ENCODE results near the gene UNC119B. TPM values are rescaled to one million over a fixed set of nuclear protein-coding genes. Genes with fewer than 3 reads are reported as not detected.

UNC119B gene
- total RNA-seq, 1 donor from 2014 or later: 14.0 TPM

DNA sequence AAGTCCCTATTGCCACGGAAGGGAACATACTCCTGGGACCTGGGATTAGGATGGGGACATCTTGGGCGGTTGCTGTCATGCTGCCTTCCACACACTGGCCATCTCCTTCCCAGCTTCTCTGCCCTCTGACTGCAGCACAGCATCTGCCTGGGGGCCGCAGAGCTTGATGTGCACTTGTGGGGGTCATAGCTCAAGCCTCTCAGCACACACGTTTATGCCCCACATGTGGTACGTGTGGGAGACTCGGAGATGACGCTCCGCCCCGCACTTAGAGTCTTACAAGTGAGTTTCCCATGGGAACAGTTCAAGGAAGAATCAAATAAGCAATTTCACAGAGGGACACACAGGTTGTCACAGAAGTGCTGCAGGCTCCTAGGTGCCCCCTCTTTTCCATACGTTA, 24.0 kb downstream of the UNC119B start:
- no peak for ATAC-seq
- intact Hi-C loops (cut with DNase I): no loop called here
- DNase-seq (ENCODE audit: missing footprints): no peak

GRCh38 chr12:120735181-120735580, 24.9 kb downstream of the UNC119B start:
- DNase-seq (ENCODE audit: missing footprints) (no peak), ATAC-seq (no peak)
- intact Hi-C loops (cut with DNase I): no loop called here

GRCh38 chr12:120736404-120737331, 26.4 kb downstream of the UNC119B start:
- ATAC-seq (no peak), DNase-seq (ENCODE audit: missing footprints) (no peak)
- intact Hi-C loops (cut with DNase I): no loop called here

GRCh38 chr12:120737557-120738251, 27.4 kb downstream of the UNC119B start:
- intact Hi-C loops (cut with DNase I): no loop called here
- ATAC-seq (no peak), DNase-seq (ENCODE audit: missing footprints) (no peak)

DNA sequence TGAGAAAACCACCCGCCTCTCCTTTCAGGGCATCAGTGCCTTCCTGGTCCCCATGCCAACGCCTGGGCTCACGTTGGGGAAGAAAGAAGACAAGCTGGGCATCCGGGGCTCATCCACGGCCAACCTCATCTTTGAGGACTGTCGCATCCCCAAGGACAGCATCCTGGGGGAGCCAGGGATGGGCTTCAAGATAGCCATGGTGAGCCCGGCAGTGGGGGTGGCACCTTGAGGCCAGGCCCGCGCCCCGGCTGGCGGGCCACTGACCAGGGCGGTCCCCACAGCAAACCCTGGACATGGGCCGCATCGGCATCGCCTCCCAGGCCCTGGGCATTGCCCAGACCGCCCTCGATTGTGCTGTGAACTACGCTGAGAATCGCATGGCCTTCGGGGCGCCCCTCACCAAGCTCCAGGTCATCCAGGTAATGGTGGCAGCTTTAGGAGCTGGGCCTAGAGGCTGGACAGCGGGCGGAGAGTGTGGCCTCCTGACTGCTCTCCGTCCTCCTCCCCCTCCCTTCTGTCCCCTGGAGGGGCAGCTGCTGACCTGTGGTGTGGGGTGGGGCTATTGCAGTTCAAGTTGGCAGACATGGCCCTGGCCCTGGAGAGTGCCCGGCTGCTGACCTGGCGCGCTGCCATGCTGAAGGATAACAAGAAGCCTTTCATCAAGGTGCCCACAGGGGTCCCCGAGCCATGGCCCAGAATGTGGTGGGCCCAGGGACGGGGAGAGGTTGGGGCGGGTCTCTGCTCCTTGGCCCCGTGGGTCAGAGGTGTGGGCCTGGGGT, 28.2 kb downstream of the UNC119B start:
- ATAC-seq (no peak), DNase-seq (ENCODE audit: missing footprints) (no peak)
- intact Hi-C loops (cut with DNase I): no loop called here

DNA sequence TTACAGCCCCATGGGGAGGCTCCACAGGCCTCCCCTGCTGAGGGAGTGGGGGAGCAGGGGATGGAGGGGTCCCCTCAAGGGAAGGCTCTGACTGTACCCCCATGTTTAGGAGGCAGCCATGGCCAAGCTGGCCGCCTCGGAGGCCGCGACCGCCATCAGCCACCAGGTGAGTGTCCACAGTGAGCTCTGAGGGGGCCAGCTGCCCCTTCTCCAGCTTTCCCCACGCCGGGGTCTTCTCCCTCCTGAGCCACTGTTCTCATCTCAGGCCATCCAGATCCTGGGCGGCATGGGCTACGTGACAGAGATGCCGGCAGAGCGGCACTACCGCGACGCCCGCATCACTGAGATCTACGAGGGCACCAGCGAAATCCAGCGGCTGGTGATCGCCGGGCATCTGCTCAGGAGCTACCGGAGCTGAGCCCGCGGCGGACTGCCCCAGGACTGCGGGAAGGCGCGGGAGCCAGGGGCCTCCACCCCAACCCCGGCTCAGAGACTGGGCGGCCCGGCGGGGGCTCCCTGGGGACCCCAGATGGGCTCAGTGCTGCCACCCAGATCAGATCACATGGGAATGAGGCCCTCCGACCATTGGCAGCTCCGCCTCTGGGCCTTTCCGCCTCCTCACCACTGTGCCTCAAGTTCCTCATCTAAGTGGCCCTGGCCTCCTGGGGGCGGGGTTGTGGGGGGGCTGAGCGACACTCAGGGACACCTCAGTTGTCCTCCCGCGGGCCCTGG, 28.9 kb downstream of the UNC119B start:
- DNase-seq (ENCODE audit: missing footprints): no peak
- intact Hi-C loops (cut with DNase I): no loop called here
- ATAC-seq: no peak

GRCh38 chr12:120739821-120740613, 29.8 kb downstream of the UNC119B start:
- intact Hi-C loops (cut with DNase I): no loop called here
- no peak for DNase-seq (ENCODE audit: missing footprints)
- no peak for ATAC-seq

- intact Hi-C loops (cut with DNase I): no loop called here
- DNase-seq (ENCODE audit: missing footprints): no peak
- ATAC-seq: no peak
These were observed 30.6 kb downstream of the UNC119B start for GRCh38 chr12:120740871-120741270.

- ATAC-seq: peak; percentile 56
- no peak for DNase-seq (ENCODE audit: missing footprints)
- intact Hi-C loops (cut with DNase I): no loop called here
These were observed 31.5 kb downstream of the UNC119B start for GRCh38 chr12:120741476-120742421.

DNA sequence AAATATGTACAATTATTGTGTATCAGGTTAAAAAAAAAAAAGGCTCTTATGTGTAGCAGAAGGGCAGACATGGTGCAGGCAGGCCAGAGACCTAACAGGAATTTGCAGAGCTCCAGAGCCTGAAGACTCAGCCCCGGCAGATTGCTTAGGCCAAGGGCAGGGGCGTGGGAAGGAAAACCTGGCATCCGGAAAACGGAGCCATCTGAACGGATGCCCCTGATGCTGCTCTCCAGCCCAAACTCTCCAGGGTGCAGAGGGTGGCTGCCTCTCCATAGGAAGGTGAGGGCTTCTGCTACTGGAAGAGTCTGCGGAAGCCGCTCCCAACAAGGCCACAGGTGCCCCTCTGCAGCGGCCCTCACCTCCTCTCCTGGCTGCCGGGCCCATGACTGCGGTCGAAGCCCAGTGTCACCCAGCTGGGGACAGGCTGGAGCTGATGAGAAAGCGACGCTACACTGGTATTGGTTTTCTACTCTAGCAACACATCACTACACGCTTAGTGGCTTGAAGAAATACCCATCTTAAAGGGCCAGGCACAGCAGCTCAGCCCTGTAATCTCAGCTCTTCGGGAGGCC, 34.8 kb downstream of the UNC119B start:
- intact Hi-C loops (cut with DNase I): no loop called here
- ATAC-seq (no peak), DNase-seq (ENCODE audit: missing footprints) (no peak)

DNA sequence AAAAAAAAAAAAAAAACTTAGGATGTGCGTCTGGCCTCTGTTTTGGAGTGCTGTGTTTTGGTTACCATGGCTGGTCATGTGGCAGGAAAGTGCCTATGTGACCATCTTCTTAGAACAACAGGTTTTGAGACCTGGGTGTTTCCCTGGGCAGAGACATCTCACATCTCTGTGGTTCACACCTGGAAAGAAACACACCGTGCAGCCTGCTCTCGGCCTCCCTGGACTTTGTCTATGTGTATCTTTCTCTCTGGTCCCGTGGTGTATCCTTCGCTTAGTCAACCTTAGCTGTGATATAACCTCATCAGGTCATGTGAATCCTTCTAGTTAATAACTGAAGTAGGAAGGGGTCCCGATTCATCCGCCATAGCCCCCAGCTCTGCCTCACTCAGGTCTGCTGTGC, 38.0 kb downstream of the UNC119B start:
- intact Hi-C loops (cut with DNase I): no loop called here
- ATAC-seq (peak; percentile 48), DNase-seq (ENCODE audit: missing footprints) (no peak)

DNA sequence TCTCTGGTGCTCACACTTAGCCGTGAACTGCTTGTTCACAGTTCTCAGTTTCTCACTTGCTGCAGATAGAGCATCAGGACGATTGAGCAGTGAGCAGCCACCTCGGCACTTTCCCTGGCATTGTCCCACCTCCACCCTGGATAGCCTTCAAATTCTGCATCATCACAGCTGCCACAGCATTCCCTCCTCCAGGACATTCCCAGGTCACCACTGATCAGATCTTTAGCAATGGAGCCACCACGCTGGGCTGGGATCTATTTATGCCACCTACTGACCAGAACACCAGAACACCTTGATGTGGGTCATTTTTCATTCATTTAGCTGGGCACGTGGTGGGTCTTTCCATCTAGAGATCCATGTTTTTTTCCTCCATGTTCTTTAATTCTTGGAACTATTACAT, 39.0 kb downstream of the UNC119B start:
- intact Hi-C loops (cut with DNase I): no loop called here
- ATAC-seq (no peak), DNase-seq (ENCODE audit: missing footprints) (no peak)

DNA sequence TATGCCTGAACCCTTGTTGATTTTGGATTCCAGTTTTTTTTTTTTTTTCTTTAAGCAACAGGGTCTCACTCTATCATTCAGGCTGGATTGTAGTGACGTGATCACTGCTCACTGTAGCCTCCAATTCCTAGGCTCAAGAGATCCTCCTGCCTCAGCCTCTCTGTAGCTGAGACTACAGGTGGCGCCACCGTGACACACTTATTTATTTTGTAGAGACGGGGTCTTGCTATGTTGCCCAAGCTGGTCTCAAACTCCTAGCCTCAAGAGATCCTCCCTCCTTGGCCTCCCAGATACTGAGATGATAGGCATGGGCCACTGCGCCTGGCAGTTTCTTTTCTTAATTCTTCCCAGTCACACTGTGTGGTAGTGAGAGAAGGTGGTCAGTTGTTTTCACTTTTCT, 40.5 kb downstream of the UNC119B start:
- intact Hi-C loops (cut with DNase I): loop anchor here (10.0 kb wide), 1 partner anchor 224 kb away; the partner anchor contains the start of gene HNF1A
- no peak for DNase-seq (ENCODE audit: missing footprints)
- ATAC-seq: no peak

DNA sequence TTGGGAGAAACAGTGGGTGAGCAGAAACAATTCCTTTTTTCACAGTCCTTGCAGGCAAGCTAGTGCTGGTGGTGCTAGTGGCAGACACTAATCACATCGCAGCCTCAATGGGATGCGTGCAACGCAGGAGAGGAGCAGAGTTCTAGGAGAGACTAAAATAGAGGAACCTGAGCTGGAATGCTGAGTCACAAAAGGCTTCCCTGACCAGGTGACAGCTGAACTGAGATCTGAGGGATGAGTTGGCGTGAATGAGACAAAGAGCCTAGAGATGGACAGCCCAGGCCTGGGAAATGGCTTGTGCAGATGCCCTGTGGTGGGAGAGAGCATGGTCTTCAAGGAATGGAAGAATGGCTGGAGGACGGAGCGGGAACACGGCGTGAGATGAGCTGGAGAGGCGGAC, 41.1 kb downstream of the UNC119B start:
- intact Hi-C loops (cut with DNase I): loop anchor here (10.0 kb wide), 1 partner anchor 223 kb away; the partner anchor contains the start of gene HNF1A
- DNase-seq (ENCODE audit: missing footprints) (no peak), ATAC-seq (no peak)

GRCh38 chr12:120754792-120755191, 44.5 kb downstream of the UNC119B start:
- intact Hi-C loops (cut with DNase I): loop anchor here (10.0 kb wide), 1 partner anchor 220 kb away; the partner anchor contains the start of gene HNF1A
- ATAC-seq: no peak
- DNase-seq (ENCODE audit: missing footprints): no peak

DNA sequence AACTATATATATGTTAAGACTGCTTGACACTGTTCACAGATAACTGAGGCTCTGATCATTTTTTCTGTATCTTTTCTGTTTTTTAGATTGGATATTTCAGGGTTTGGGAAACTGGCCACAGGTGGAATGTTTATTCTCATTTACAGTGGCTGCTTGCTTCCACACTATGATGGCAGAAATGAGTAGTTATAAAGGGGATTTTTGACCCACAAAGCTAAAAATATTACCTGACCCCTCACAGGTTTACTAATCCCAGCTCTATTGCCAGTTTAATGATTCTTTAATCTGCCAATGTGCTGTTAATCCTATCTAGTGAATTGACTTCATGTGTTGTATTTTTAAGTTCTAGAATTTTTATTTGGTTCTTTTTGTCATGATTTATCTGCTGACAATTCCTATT, 45.0 kb downstream of the UNC119B start:
- intact Hi-C loops (cut with DNase I): loop anchor here (10.0 kb wide), 1 partner anchor 220 kb away; the partner anchor contains the start of gene HNF1A
- ATAC-seq (no peak), DNase-seq (ENCODE audit: missing footprints) (no peak)
